NK-92 (cell line): ENCODE results near the gene USP17L29.
"Not testable (repeated sequence)": the region's sequence is repeated elsewhere in the genome, so short reads cannot be mapped to it uniquely, and the experiment has no call there.

Experiments used
- DNase-seq: peaks from one replicate; lab custom pipeline; 2025; ENCODE audit not compliant: unreplicated experiment; lab: John Stamatoyannopoulos, UW

Gene USP17L29

GRCh38 chr4:9353338-9353737, at the start of gene USP17L29:
Gene USP17L29 (plus strand): TSS chr4:9353638. CDS start chr4:9353638, 0 bp downstream.
- not testable (repeated sequence) for DNase-seq

GRCh38 chr4:9324191-9324590, 29.2 kb upstream of the USP17L29 start:
- DNase-seq, result not testable (repeated sequence)

- DNase-seq, result not testable (repeated sequence)
Observed at GRCh38 chr4:9324865-9325264, 28.6 kb upstream of the USP17L29 start, which contains the start of gene USP17L24. Gene USP17L24 (plus strand): TSS chr4:9325165. CDS start chr4:9325165, 0 bp downstream.

GRCh38 chr4:9329611-9330010, 23.8 kb upstream of the USP17L29 start, which contains the start of gene USP17L25:
Gene USP17L25 (plus strand): TSS chr4:9329911. CDS start chr4:9329911, 0 bp downstream.
- not testable (repeated sequence) for DNase-seq

- DNase-seq, result not testable (repeated sequence)
Observed at GRCh38 chr4:9334358-9334757, 19.1 kb upstream of the USP17L29 start, which contains the start of gene USP17L26. Gene USP17L26 (plus strand): TSS chr4:9334658. CDS start chr4:9334658, 0 bp downstream.

- DNase-seq, result not testable (repeated sequence)
Observed at GRCh38 chr4:9339103-9339502, 14.3 kb upstream of the USP17L29 start, which contains the start of gene USP17L5. Gene USP17L5 (plus strand): TSS chr4:9339403. CDS start chr4:9339403, 0 bp downstream.

- DNase-seq, result not testable (repeated sequence)
Observed at GRCh38 chr4:9343848-9344247, 9.6 kb upstream of the USP17L29 start, which contains the start of gene USP17L27. Gene USP17L27 (plus strand): TSS chr4:9344148. CDS start chr4:9344148, 0 bp downstream.

- DNase-seq, result not testable (repeated sequence)
Observed at GRCh38 chr4:9348593-9348992, 4.8 kb upstream of the USP17L29 start, which contains the start of gene USP17L28. Gene USP17L28 (plus strand): TSS chr4:9348893. CDS start chr4:9348893, 0 bp downstream.

- DNase-seq, result not testable (repeated sequence)
Observed at GRCh38 chr4:9350866-9351265, 2.6 kb upstream of the USP17L29 start.

- DNase-seq, result not testable (repeated sequence)
Observed at GRCh38 chr4:9362829-9363228, 9.4 kb downstream of the USP17L29 start, which contains the start of gene USP17L30. Gene USP17L30 (plus strand): TSS chr4:9363129. CDS start chr4:9363129, 0 bp downstream.

- DNase-seq, result not testable (repeated sequence)
Observed at GRCh38 chr4:9379881-9380280, 26.4 kb downstream of the USP17L29 start.

- DNase-seq, result not testable (repeated sequence)
Observed at GRCh38 chr4:9381012-9381534, 27.6 kb downstream of the USP17L29 start.

- no peak for DNase-seq
Observed at GRCh38 chr4:9384126-9384525, 30.7 kb downstream of the USP17L29 start.

GRCh38 chr4:9389001-9389400, 35.6 kb downstream of the USP17L29 start:
- DNase-seq, result not testable (repeated sequence)
